SK-N-SH (cell line): ENCODE results near the gene RBMS1. TPM values are rescaled to one million over a fixed set of nuclear protein-coding genes. Genes with fewer than 3 reads are reported as not detected.

Experiments used
- CTCF ChIA-PET: fragments of 300-600, 350-600 bp; formaldehyde crosslinking; extraction: SDS; loops from one replicate; lab custom pipeline; 2021; lab: Yijun Ruan, JAX
- POLR2A ChIA-PET: fragments of 350-600 bp; sonication (Branson Sonifier 250); formaldehyde crosslinking; extraction: SDS; loops from one replicate; lab custom pipeline; 2020; ENCODE audit warnings: antibody characterized with exemption, inconsistent platforms; lab: Yijun Ruan, JAX
- DNase-seq: peaks from one replicate; pipeline ENCODE4 v3.0.0; 2012
- H2AFZ ChIP-seq: fragments of 200-600 bp; sonication (generic); 2 replicates; pipeline ENCODE4 v1.8.1; 2016; ENCODE audit warnings: antibody characterized with exemption, mild to moderate bottlenecking, low read depth
- H3F3A ChIP-seq: fragments of 200-600 bp; sonication (generic); replicated peaks from 2 replicates; pipeline ENCODE3; 2016; ENCODE audit warnings: antibody characterized with exemption, mild to moderate bottlenecking; ENCODE audit not compliant: insufficient read depth
- H3K27ac ChIP-seq, 2 experiments: fragments of 200-500 bp in 1 of 2; fragments of 200-600 bp in 1 of 2; sonication (Bioruptor generic) in 1 of 2; sonication (generic), shearing (Covaris generic) in 1 of 2; 2 replicates each; pipeline versions ENCODE4 v1.5.1 to v1.6.1; 2014 to 2016; ENCODE audit warnings: low read depth in 2 of 2, inconsistent platforms in 1 of 2, low read length in 1 of 2, mild to moderate bottlenecking in 1 of 2, mixed read lengths in 1 of 2
- H3K27me3 ChIP-seq: fragments of 200-600 bp; sonication (generic), shearing (Covaris generic); 2 replicates; pipeline ENCODE4 v1.6.1; 2016; ENCODE audit warnings: mixed run types; ENCODE audit not compliant: insufficient read depth
- H3K36me3 ChIP-seq, 2 experiments: fragments of 200-500 bp in 1 of 2; fragments of 200-600 bp in 1 of 2; sonication (Bioruptor generic) in 1 of 2; sonication (generic) in 1 of 2; replicated peaks in 1 of 2; 2 replicates each; pipeline versions ENCODE3 to v1.5.1; 2014 to 2016; ENCODE audit warnings: low read length in 1 of 2, mild to moderate bottlenecking in 1 of 2; ENCODE audit not compliant: insufficient read depth in 2 of 2, control insufficient read depth in 1 of 2
- H3K4me1 ChIP-seq, 2 experiments: fragments of 200-500 bp in 1 of 2; fragments of 200-600 bp in 1 of 2; sonication (Bioruptor generic) in 1 of 2; sonication (generic), shearing (Covaris generic) in 1 of 2; 2 replicates each; pipeline versions ENCODE4 v1.5.1 to v1.6.1; 2014 to 2016; ENCODE audit warnings: low read depth in 1 of 2, low read length in 1 of 2, mixed run types in 1 of 2; ENCODE audit not compliant: insufficient read depth in 2 of 2, control insufficient read depth in 1 of 2
- H3K4me2 ChIP-seq: fragments of 200-600 bp; sonication (generic), shearing (Covaris generic); 2 replicates; pipeline ENCODE4 v1.6.1; 2017; ENCODE audit warnings: mixed run types
- H3K4me3 ChIP-seq, 2 experiments: fragments of 200-500 bp in 1 of 2; fragments of 200-600 bp in 1 of 2; sonication (Bioruptor generic) in 1 of 2; sonication (generic), shearing (Covaris generic) in 1 of 2; 2 replicates each; pipeline versions ENCODE4 v1.5.1 to v1.8.1; 2014 to 2016; ENCODE audit warnings: low read depth in 2 of 2, inconsistent platforms in 1 of 2, low read length in 1 of 2, mild to moderate bottlenecking in 1 of 2, mixed read lengths in 1 of 2, moderate library complexity in 1 of 2
- H3K79me2 ChIP-seq: fragments of 200-600 bp; sonication (generic); 2 replicates; pipeline ENCODE4 v1.8.1; 2017; ENCODE audit warnings: mild to moderate bottlenecking; ENCODE audit not compliant: insufficient read depth
- H3K9ac ChIP-seq: fragments of 200-600 bp; sonication (generic); 2 replicates; pipeline ENCODE4 v1.6.1; 2017; ENCODE audit warnings: mixed run types
- H3K9me2 ChIP-seq: fragments of 200-600 bp; sonication (generic); 2 replicates; pipeline ENCODE4 v1.6.1; 2017; ENCODE audit warnings: mixed run types
- H3K9me3 ChIP-seq: fragments of 200-600 bp; sonication (generic); 2 replicates; pipeline ENCODE4 v1.6.1; 2017; ENCODE audit warnings: mixed run types, mild to moderate bottlenecking, moderate library complexity
- H4K20me1 ChIP-seq: fragments of 200-600 bp; sonication (generic); 2 replicates; pipeline ENCODE4 v1.6.1; 2017; ENCODE audit warnings: mild to moderate bottlenecking, mixed run types; ENCODE audit not compliant: insufficient read depth
- FOSL2 ChIP-seq: IDR thresholded peaks from 2 replicates; pipeline ENCODE4 v1.4.0; 2012; ENCODE audit warnings: low read depth, mild to moderate bottlenecking, moderate library complexity, borderline replicate concordance
- FOXJ3 ChIP-seq: sonication (generic); formaldehyde crosslinking; IDR thresholded peaks from 2 replicates; pipeline ENCODE4 v1.5.1; 2020; ENCODE audit warnings: mild to moderate bottlenecking, missing genetic modification reagents
- GATA2 ChIP-seq: sonication (generic); formaldehyde crosslinking; IDR thresholded peaks from 2 replicates; pipeline ENCODE4 v1.5.0; 2020; ENCODE audit warnings: mild to moderate bottlenecking, missing genetic modification reagents
- NFIC ChIP-seq: IDR thresholded peaks from 2 replicates; pipeline ENCODE4 v1.4.0; 2012; ENCODE audit warnings: borderline replicate concordance
- RAD21 ChIP-seq: IDR thresholded peaks from 2 replicates; pipeline ENCODE4 v1.6.1; 2012; ENCODE audit warnings: mild to moderate bottlenecking, low read length
- RFX5 ChIP-seq: IDR thresholded peaks from 2 replicates; pipeline ENCODE4 v1.6.1; 2012; ENCODE audit warnings: mild to moderate bottlenecking, improper control_type of control experiment, low read length
- RXRA ChIP-seq: IDR thresholded peaks from 2 replicates; pipeline ENCODE4 v1.4.0; 2012; ENCODE audit warnings: low read depth, mild to moderate bottlenecking, borderline replicate concordance
- SIN3A ChIP-seq: IDR thresholded peaks from 2 replicates; pipeline ENCODE4 v1.6.1; 2012; ENCODE audit warnings: low read depth, mild to moderate bottlenecking, low read length, moderate library complexity, borderline replicate concordance
- SMC3 ChIP-seq: IDR thresholded peaks from 2 replicates; pipeline ENCODE4 v1.6.1; 2012; ENCODE audit warnings: low read depth, low read length, improper control_type of control experiment
- TAF1 ChIP-seq: IDR thresholded peaks from 2 replicates; pipeline ENCODE4 v1.6.1; 2012; ENCODE audit warnings: low read depth, mild to moderate bottlenecking, low read length, moderate library complexity, borderline replicate concordance
- WGBS: methylation state at CpG from one replicate; pipeline ENCODE4 v1.1.6; 2017; ENCODE audit warnings: low lambda C conversion rate; 5-methylcytosine and 5-hydroxymethylcytosine counted together
- polyA plus RNA-seq, 3 experiments: library from polyadenylated mRNA; depleted of rRNA; stranded (reverse); fragments of >200 nt; gene quantifications; 2 replicates each; pipeline ENCODE4 v1.2.3, GENCODE V29; 2012
- TF ChIP-seq, protein P1 (sequence below): IDR thresholded peaks from 2 replicates; pipeline ENCODE4; 2012
- TF ChIP-seq, protein P2 (sequence below): fragments of 150-350 bp; IDR thresholded peaks from 2 replicates; pipeline ENCODE4 v1.6.1; 2017; ENCODE audit warnings: antibody characterized with exemption, low read length, low read depth, borderline replicate concordance

RBMS1 gene
- polyA plus RNA-seq, 1 of the 3 experiments (the other 2 are of a cell fraction) = 56.5 TPM

DNA sequence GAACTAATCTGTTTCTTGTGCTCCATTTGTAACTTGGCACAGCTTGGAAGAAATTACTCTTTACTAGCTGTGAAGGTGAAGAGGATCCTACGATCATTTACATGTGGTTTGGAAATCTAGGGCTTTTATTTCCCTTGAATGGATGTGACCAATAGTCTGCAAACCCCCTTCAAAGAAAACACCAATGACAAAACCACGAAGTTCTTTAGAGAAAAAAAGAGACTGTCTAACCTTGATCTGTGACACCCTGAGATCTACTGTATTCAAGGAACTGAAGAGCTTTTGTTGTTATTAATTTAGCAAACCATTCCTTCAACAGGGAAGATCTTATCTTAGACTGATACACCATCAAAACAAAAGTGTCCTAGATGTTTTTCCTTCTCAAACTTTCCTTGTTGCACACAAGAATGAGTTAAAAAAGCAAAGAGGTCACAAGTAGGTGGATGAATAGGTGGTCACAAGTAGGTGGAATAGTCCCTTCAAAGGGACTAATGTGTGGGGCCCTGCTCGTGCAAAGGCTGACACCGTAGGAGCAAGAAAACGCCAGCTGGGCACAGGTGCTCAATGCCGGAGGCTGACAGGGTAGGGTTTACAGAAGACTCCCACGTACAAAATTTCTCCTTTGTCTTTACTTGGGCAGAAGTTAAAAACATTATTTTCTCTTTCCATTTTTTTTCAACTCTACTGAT, 197.9 kb downstream of the RBMS1 start:
- 97% methylated on average over 7 of the region's 7 CpGs for WGBS
- Histone ChIP-seq H3K4me1 (peaks cover 21 to 26% of the 10 kb centered on the region in 2 experiments), H3K27me3 (no peaks in the 10 kb centered on the region), H3K9me3 (no peaks in the 10 kb centered on the region), H3K9ac (no peak overlapping the region), H4K20me1 (no peaks in the 10 kb centered on the region), H3K79me2 (peaks cover 26% of the 10 kb centered on the region; the same call in 1 of the 2 replicates), H2AFZ (no peak overlapping the region), H3K9me2 (no peaks in the 10 kb centered on the region), H3F3A (peaks cover 21% of the 10 kb centered on the region), H3K27ac (peak overlapping the region; percentile 77 to 89; a peak in 3 of 4 replicates)
- ChIA-PET CTCF (interaction anchor here (0.7 to 1.3 kb wide), 2 partner anchors 12 to 28 kb away, joined by 3 read pairs; no protein-coding TSS in a partner anchor), POLR2A (no interaction called here)
- DNase-seq = no peak
- TF ChIP-seq SIN3A (no peak), SMC3 (no peak)
- TF ChIP-seq, all 33 proteins: peak for 0
- Histone ChIP-seq H3K36me3 (peaks cover 49 to 75% of the 10 kb centered on the region in 2 experiments), H3K4me2 (no peak overlapping the region), H3K4me3 (no peak overlapping the region)

DNA sequence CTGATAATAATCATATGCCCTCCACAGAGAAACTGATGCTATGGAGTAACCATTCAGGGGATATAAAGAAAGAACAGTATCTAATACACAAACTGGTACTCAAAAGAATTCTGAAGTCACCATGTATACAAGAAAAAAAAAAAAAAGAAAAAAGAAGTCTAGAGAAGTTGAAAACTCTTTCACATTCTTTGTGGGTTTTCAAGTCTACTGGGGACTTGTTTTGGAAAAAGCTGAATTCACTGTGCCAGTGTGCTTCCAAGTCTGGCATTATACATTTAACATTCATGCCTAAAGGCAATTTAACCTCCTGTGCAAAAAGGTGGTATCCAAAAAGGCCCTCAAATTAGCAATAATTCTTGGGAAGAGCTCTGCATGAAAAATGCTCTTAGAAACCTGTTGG, 198.7 kb downstream of the RBMS1 start:
- H3K36me3 ChIP-seq = peaks cover 54 to 70% of the 10 kb centered on the region in 2 experiments
- peak overlapping the region; percentile 77 to 89; a peak in 3 of 4 replicates for H3K27ac ChIP-seq
- no peaks in the 10 kb centered on the region for H3K9me2 ChIP-seq
- ChIA-PET POLR2A (no interaction called here), CTCF (interaction anchor here (1.3 to 1.6 kb wide), 2 partner anchors 20 to 29 kb away, joined by 3 read pairs; no protein-coding TSS in a partner anchor)
- H3K4me3 ChIP-seq = no peak overlapping the region
- TF ChIP-seq NFIC (no peak), GATA2 (no peak), RFX5 (no peak), TAF1 (no peak), FOSL2 (no peak), FOXJ3 (no peak), RAD21 (no peak), RXRA (no peak)
- TF ChIP-seq, protein P1, sequence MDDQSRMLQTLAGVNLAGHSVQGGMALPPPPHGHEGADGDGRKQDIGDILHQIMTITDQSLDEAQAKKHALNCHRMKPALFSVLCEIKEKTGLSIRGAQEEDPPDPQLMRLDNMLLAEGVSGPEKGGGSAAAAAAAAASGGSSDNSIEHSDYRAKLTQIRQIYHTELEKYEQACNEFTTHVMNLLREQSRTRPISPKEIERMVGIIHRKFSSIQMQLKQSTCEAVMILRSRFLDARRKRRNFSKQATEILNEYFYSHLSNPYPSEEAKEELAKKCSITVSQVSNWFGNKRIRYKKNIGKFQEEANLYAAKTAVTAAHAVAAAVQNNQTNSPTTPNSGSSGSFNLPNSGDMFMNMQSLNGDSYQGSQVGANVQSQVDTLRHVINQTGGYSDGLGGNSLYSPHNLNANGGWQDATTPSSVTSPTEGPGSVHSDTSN = no peak
- TF ChIP-seq, protein P2, sequence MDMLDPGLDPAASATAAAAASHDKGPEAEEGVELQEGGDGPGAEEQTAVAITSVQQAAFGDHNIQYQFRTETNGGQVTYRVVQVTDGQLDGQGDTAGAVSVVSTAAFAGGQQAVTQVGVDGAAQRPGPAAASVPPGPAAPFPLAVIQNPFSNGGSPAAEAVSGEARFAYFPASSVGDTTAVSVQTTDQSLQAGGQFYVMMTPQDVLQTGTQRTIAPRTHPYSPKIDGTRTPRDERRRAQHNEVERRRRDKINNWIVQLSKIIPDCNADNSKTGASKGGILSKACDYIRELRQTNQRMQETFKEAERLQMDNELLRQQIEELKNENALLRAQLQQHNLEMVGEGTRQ = no peak
- no peaks in the 10 kb centered on the region for H3K9me3 ChIP-seq
- no peaks in the 10 kb centered on the region for H3K27me3 ChIP-seq
- H3K4me1 ChIP-seq = peaks cover 21 to 26% of the 10 kb centered on the region in 2 experiments
- no peak for DNase-seq
- 0 out of 2 replicates have a peak overlapping the region, but pooled peaks have one; percentile 29 for H3K4me2 ChIP-seq
- H4K20me1 ChIP-seq = no peaks in the 10 kb centered on the region
- H3K9ac ChIP-seq = no peak overlapping the region
- peaks cover 29% of the 10 kb centered on the region; the same call in 1 of the 2 replicates for H3K79me2 ChIP-seq
- H2AFZ ChIP-seq = no peak overlapping the region
- peaks cover 29% of the 10 kb centered on the region for H3F3A ChIP-seq
